ENCODE measurements around the gene RUNX1. TPM values are rescaled to one million over a fixed set of nuclear protein-coding genes. Genes with fewer than 3 reads are reported as not detected.
A peak's percentile ranks its signal among the peaks of the same experiment; 100 is the strongest.

RUNX1 gene
- total RNA-seq, 3 donors from 2014 or later, result 24.8 to 165 (median 127) TPM

GRCh38 chr21:34754690-34755647 is 294.1 kb downstream of the RUNX1 start:
- no peak for DNase-seq (ENCODE audit: low spot score in 2 of 2)

GRCh38 chr21:34748862-34749261 is 300.2 kb downstream of the RUNX1 start:
- Histone ChIP-seq H3K27me3 (no peaks in the 10 kb centered on the region), H3K4me1 (peaks cover 3 to 11% of the 10 kb centered on the region in 2 donors), H3K36me3 (no peaks in the 10 kb centered on the region), H3K9me3 (no peaks in the 10 kb centered on the region), H3K27ac (no peak overlapping the region), H3K4me3 (no peak overlapping the region)
- TF ChIP-seq POLR2A (IDR thresholded peaks at IDR 0.05) (no peak), CTCF (IDR thresholded peaks at IDR 0.05) (no peak), POLR2AphosphoS5 (IDR thresholded peaks at IDR 0.05) (no peak)
- intact Hi-C loops (cut with DNase I; ENCODE audit: low total_unique reads), result loop anchor here (10.0 kb wide), 1 partner anchor 1096 kb away; no protein-coding TSS in a partner anchor
- no peak for DNase-seq (ENCODE audit: low spot score in 2 of 2)

More at GRCh38 chr21:34754690-34755647, 294.1 kb downstream of the RUNX1 start:
- H3K27ac ChIP-seq, result no peak overlapping the region
- H3K4me1 ChIP-seq, result no peaks in the 10 kb centered on the region
- TF ChIP-seq CTCF (IDR thresholded peaks at IDR 0.05), result no peak
- no peak for TF ChIP-seq POLR2A (IDR thresholded peaks at IDR 0.05)
- H3K9me3 ChIP-seq, result no peaks in the 10 kb centered on the region
- no peaks in the 10 kb centered on the region for H3K27me3 ChIP-seq
- no peak overlapping the region for H3K4me3 ChIP-seq
- intact Hi-C loops (cut with DNase I; ENCODE audit: low total_unique reads), result no loop called here
- no peaks in the 10 kb centered on the region for H3K36me3 ChIP-seq

- Histone ChIP-seq H3K4me1 (peaks cover 3 to 11% of the 10 kb centered on the region in 2 donors), H3K27ac (peak overlapping the region; percentile 45 to 63), H3K27me3 (no peaks in the 10 kb centered on the region), H3K36me3 (no peaks in the 10 kb centered on the region), H3K4me3 (peak overlapping the region in 2 of 3 donors; percentile 1 to 31), H3K9me3 (no peaks in the 10 kb centered on the region)
- DNase-seq (ENCODE audit: low spot score in 2 of 2), result peak; percentile 61 to 74
- intact Hi-C loops (cut with DNase I; ENCODE audit: low total_unique reads), result loop anchor here (10.0 kb wide), 1 partner anchor 1099 kb away; no protein-coding TSS in a partner anchor
- TF ChIP-seq POLR2AphosphoS5 (IDR thresholded peaks at IDR 0.05) (peak in 1 of 3 donors; percentile 42), CTCF (IDR thresholded peaks at IDR 0.05) (peak; percentile 90 to 97 (median 93)), POLR2A (IDR thresholded peaks at IDR 0.05) (no peak)
Measured at GRCh38 chr21:34745557-34746255, 303.4 kb downstream of the RUNX1 start.

GRCh38 chr21:34744801-34745200 is 304.3 kb downstream of the RUNX1 start:
- no peaks in the 10 kb centered on the region for H3K27me3 ChIP-seq
- H3K36me3 ChIP-seq, result no peaks in the 10 kb centered on the region
- no peak for DNase-seq (ENCODE audit: low spot score in 2 of 2)
- no peaks in the 10 kb centered on the region for H3K9me3 ChIP-seq
- no peak overlapping the region for H3K4me3 ChIP-seq
- peaks cover 3 to 11% of the 10 kb centered on the region in 2 donors for H3K4me1 ChIP-seq
- peak overlapping the region; percentile 54 to 63 for H3K27ac ChIP-seq
- TF ChIP-seq POLR2AphosphoS5 (IDR thresholded peaks at IDR 0.05) (no peak), POLR2A (IDR thresholded peaks at IDR 0.05) (no peak), CTCF (IDR thresholded peaks at IDR 0.05) (no peak)
- intact Hi-C loops (cut with DNase I; ENCODE audit: low total_unique reads), result loop anchor here (10.0 kb wide), 1 partner anchor 1100 kb away; no protein-coding TSS in a partner anchor
